Trophoblast cell (in vitro differentiated cells and primary cell): ENCODE results near the gene GPD1.

Experiments
- DNase-seq, 2 donors: peaks; one replicate each; pipeline ENCODE4 v3.0.0-alpha.2; 2016
- H2AFZ ChIP-seq: 2 replicates; pipeline ENCODE4 v1.6.1; 2013; ENCODE audit warnings: low read length, moderate library complexity, mild to moderate bottlenecking; ENCODE audit not compliant: insufficient read depth, poor library complexity
- H2AK5ac ChIP-seq: 2 replicates; pipeline ENCODE4 v1.6.1; 2013; ENCODE audit warnings: mild to moderate bottlenecking, low read length
- H2BK120ac ChIP-seq: 2 replicates; pipeline ENCODE4 v1.6.1; 2013; ENCODE audit warnings: low read length, mild to moderate bottlenecking, moderate library complexity; ENCODE audit not compliant: insufficient read depth, poor library complexity
- H2BK12ac ChIP-seq: 2 replicates; pipeline ENCODE4 v1.6.1; 2013; ENCODE audit warnings: mild to moderate bottlenecking, low read length, moderate library complexity
- H2BK5ac ChIP-seq: 2 replicates; pipeline ENCODE4 v1.6.1; 2013; ENCODE audit warnings: low read length, low read depth, moderate library complexity, mild to moderate bottlenecking; ENCODE audit not compliant: poor library complexity
- H3K14ac ChIP-seq: 2 replicates; pipeline ENCODE4 v1.6.1; 2013; ENCODE audit warnings: mild to moderate bottlenecking, low read length
- H3K18ac ChIP-seq: 2 replicates; pipeline ENCODE4 v1.6.1; 2013; ENCODE audit warnings: mild to moderate bottlenecking, low read length
- H3K23ac ChIP-seq: 2 replicates; pipeline ENCODE4 v1.6.1; 2013; ENCODE audit warnings: low read length
- H3K27ac ChIP-seq: 2 replicates; pipeline ENCODE4 v1.5.1; 2013; ENCODE audit warnings: low read depth, mild to moderate bottlenecking, inconsistent platforms, low read length, moderate library complexity
- H3K27me3 ChIP-seq: 2 replicates; pipeline ENCODE4 v1.6.1; 2013; ENCODE audit warnings: inconsistent platforms, mild to moderate bottlenecking, low read length, moderate library complexity; ENCODE audit not compliant: insufficient read depth
- H3K36me3 ChIP-seq, 2 experiments: 1 replicate in 1 of 2; 2 replicates in 1 of 2; pipeline ENCODE4 v1.6.1; 2013; ENCODE audit warnings: low read length in 2 of 2, mild to moderate bottlenecking in 2 of 2, moderate library complexity in 1 of 2; ENCODE audit not compliant: insufficient read depth in 2 of 2, control insufficient read depth in 1 of 2
- H3K4ac ChIP-seq: 2 replicates; pipeline ENCODE4 v1.6.1; 2013; ENCODE audit warnings: low read depth, mild to moderate bottlenecking, low read length, moderate library complexity
- H3K4me1 ChIP-seq, 2 experiments: 1 replicate in 1 of 2; 2 replicates in 1 of 2; pipeline ENCODE4 v1.6.1; 2013; ENCODE audit warnings: low read length in 2 of 2, mild to moderate bottlenecking in 2 of 2, moderate library complexity in 1 of 2; ENCODE audit not compliant: insufficient read depth in 2 of 2, control insufficient read depth in 1 of 2
- H3K4me2 ChIP-seq: 2 replicates; pipeline ENCODE4 v1.6.1; 2013; ENCODE audit warnings: inconsistent platforms, mild to moderate bottlenecking, low read length, moderate library complexity
- H3K4me3 ChIP-seq: 2 replicates; pipeline ENCODE4 v1.5.1; 2013; ENCODE audit warnings: mild to moderate bottlenecking, low read depth, low read length, inconsistent platforms
- H3K79me1 ChIP-seq: one replicate; pipeline ENCODE4 v1.6.1; 2013; ENCODE audit warnings: low read length
- H3K79me2 ChIP-seq: 2 replicates; pipeline ENCODE4 v1.6.1; 2013; ENCODE audit warnings: low read length, mild to moderate bottlenecking; ENCODE audit not compliant: control insufficient read depth, insufficient read depth, poor library complexity
- H3K9ac ChIP-seq: 2 replicates; pipeline ENCODE4 v1.6.1; 2013; ENCODE audit warnings: mild to moderate bottlenecking, low read length
- H3K9me3 ChIP-seq: 2 replicates; pipeline ENCODE4 v1.6.1; 2013; ENCODE audit warnings: low read depth, mild to moderate bottlenecking, control low read depth, inconsistent platforms, low read length; ENCODE audit not compliant: insufficient read depth
- H4K12ac ChIP-seq: 2 replicates; pipeline ENCODE4 v1.6.1; 2013; ENCODE audit warnings: low read depth, mild to moderate bottlenecking, low read length, moderate library complexity
- H4K8ac ChIP-seq: 2 replicates; pipeline ENCODE4 v1.6.1; 2013; ENCODE audit warnings: low read depth, mild to moderate bottlenecking, low read length, moderate library complexity
- H4K91ac ChIP-seq: one replicate; pipeline ENCODE4 v1.6.1; 2013; ENCODE audit warnings: low read depth, mild to moderate bottlenecking, low read length, moderate library complexity
- WGBS: extraction: QIAGEN DNeasy Blood & Tissue Kit; methylation state at CpG from one replicate; pipeline ENCODE4 v1.1.7; 2013; ENCODE audit warnings: missing lambda C conversion rate; ENCODE audit not compliant: insufficient read length, insufficient coverage; ENCODE audit errors: extremely low coverage; 5-methylcytosine and 5-hydroxymethylcytosine counted together

Gene GPD1

GRCh38 chr12:50129290-50129689, 25.5 kb downstream of the GPD1 start:
- Histone ChIP-seq H4K12ac (no peak overlapping the region), H3K4me2 (no peak overlapping the region), H2BK5ac (no peak overlapping the region), H4K91ac (no peak overlapping the region), H3K4me3 (no peak overlapping the region), H2BK12ac (no peak overlapping the region), H3K79me1 (no peaks in the 10 kb centered on the region), H3K27me3 (no peaks in the 10 kb centered on the region), H3K79me2 (no peaks in the 10 kb centered on the region), H4K8ac (no peak overlapping the region), H3K4me1 (no peaks in the 10 kb centered on the region), H2AK5ac (no peak overlapping the region), H3K36me3 (peaks cover 20 to 38% of the 10 kb centered on the region in 2 experiments), H2AFZ (no peak overlapping the region), H2BK120ac (no peak overlapping the region), H3K9me3 (no peaks in the 10 kb centered on the region), H3K23ac (no peak overlapping the region), H3K27ac (no peak overlapping the region), H3K18ac (no peak overlapping the region), H3K14ac (no peak overlapping the region), H3K9ac (no peak overlapping the region), H3K4ac (no peak overlapping the region)
- no peak for DNase-seq
- WGBS: no CpG with 5 or more reads among the region's 4 CpGs

GRCh38 chr12:50132505-50133135, 28.8 kb downstream of the GPD1 start:
- Histone ChIP-seq H3K18ac (no peak overlapping the region), H4K12ac (no peak overlapping the region), H3K4me1 (no peaks in the 10 kb centered on the region), H3K79me1 (no peaks in the 10 kb centered on the region), H4K91ac (no peak overlapping the region), H2BK5ac (no peak overlapping the region), H3K9ac (no peak overlapping the region), H3K79me2 (no peaks in the 10 kb centered on the region), H3K23ac (no peak overlapping the region), H3K27ac (no peak overlapping the region), H3K4me2 (no peak overlapping the region), H2AFZ (no peak overlapping the region), H2BK12ac (no peak overlapping the region), H3K27me3 (no peaks in the 10 kb centered on the region), H4K8ac (no peak overlapping the region), H3K4me3 (no peak overlapping the region), H2AK5ac (no peak overlapping the region), H3K9me3 (no peaks in the 10 kb centered on the region), H3K4ac (no peak overlapping the region), H3K36me3 (peaks cover 29 to 51% of the 10 kb centered on the region in 2 experiments), H3K14ac (no peak overlapping the region), H2BK120ac (no peak overlapping the region)
- no CpG with 5 or more reads among the region's 2 CpGs for WGBS
- peak in 1 of 2 donors; percentile 84 for DNase-seq

- Histone ChIP-seq H3K27me3 (no peaks in the 10 kb centered on the region), H3K23ac (no peak overlapping the region), H2BK12ac (no peak overlapping the region), H2AK5ac (no peak overlapping the region), H3K14ac (no peak overlapping the region), H2BK5ac (no peak overlapping the region), H3K4me3 (no peak overlapping the region), H3K36me3 (peaks cover 8 to 11% of the 10 kb centered on the region in 2 experiments), H2BK120ac (no peak overlapping the region), H4K8ac (no peak overlapping the region), H3K18ac (no peak overlapping the region), H3K4me2 (no peak overlapping the region), H3K4ac (no peak overlapping the region), H4K91ac (no peak overlapping the region), H3K27ac (no peak overlapping the region), H3K9ac (no peak overlapping the region), H3K79me2 (no peaks in the 10 kb centered on the region), H3K9me3 (no peaks in the 10 kb centered on the region), H3K79me1 (no peaks in the 10 kb centered on the region), H2AFZ (no peak overlapping the region), H3K4me1 (peaks cover 0 to 3% of the 10 kb centered on the region in 2 experiments), H4K12ac (no peak overlapping the region)
- DNase-seq: peak in 1 of 2 donors; percentile 33
- no CpG with 5 or more reads among the region's 8 CpGs for WGBS
Measured at GRCh38 chr12:50142993-50143392, 39.2 kb downstream of the GPD1 start.

DNA sequence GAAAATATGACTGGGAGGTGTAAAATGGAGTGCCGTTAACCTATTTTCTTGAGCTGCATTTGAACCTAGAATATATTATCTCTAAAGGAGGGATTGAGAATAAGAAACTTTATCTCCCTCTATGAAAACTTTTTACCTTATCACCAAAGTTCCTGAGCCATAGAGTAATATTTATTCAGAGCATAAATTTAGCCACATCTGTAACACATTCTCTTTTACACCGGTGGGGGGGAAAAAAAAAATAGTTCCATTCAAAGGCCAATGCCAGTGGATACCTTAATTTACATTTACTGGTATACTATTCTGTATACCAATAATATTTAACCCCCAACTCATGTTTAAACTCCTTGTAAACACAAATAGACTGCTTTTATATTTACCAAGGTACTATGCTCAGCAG, 41.6 kb downstream of the GPD1 start:
- Histone ChIP-seq H2AK5ac (no peak overlapping the region), H3K27me3 (no peaks in the 10 kb centered on the region), H3K23ac (no peak overlapping the region), H3K4me1 (peaks cover 0 to 3% of the 10 kb centered on the region in 2 experiments), H3K36me3 (peaks cover 3 to 4% of the 10 kb centered on the region in 2 experiments), H4K12ac (no peak overlapping the region), H3K4me2 (no peak overlapping the region), H3K4me3 (no peak overlapping the region), H4K8ac (no peak overlapping the region), H3K9me3 (no peaks in the 10 kb centered on the region), H3K9ac (no peak overlapping the region), H3K79me1 (no peaks in the 10 kb centered on the region), H2BK5ac (no peak overlapping the region), H3K27ac (no peak overlapping the region), H3K79me2 (no peaks in the 10 kb centered on the region), H3K4ac (no peak overlapping the region), H3K18ac (no peak overlapping the region), H3K14ac (no peak overlapping the region), H4K91ac (no peak overlapping the region), H2BK120ac (no peak overlapping the region), H2BK12ac (no peak overlapping the region), H2AFZ (no peak overlapping the region)
- DNase-seq: no peak
- no CpG with 5 or more reads among the region's 2 CpGs for WGBS
